Neutrophil (primary cell): ENCODE results near the gene SH2D7.

Source experiments
- H3K27ac ChIP-seq: fragments of 200-600 bp; sonication (generic); 2 replicates; pipeline ENCODE4 v1.5.1; 2016; ENCODE audit warnings: mild to moderate bottlenecking, moderate library complexity
- H3K27me3 ChIP-seq: fragments of 200-600 bp; sonication (generic); 2 replicates; pipeline ENCODE4 v1.6.0; 2016; ENCODE audit warnings: mild to moderate bottlenecking
- H3K36me3 ChIP-seq: fragments of 200-600 bp; sonication (generic); 2 replicates; pipeline ENCODE4 v1.5.1; 2017
- H3K4me1 ChIP-seq, 2 experiments: fragments of 200-600 bp in 1 of 2; sonication (generic) in 1 of 2; 1 replicate in 1 of 2; 2 replicates in 1 of 2; pipeline versions ENCODE4 v1.5.1 to v1.6.1; 2013 to 2016; ENCODE audit warnings: low read depth in 1 of 2, low read length in 1 of 2, mild to moderate bottlenecking in 1 of 2, moderate library complexity in 1 of 2; ENCODE audit not compliant: control insufficient read depth in 1 of 2, insufficient read depth in 1 of 2
- H3K4me3 ChIP-seq, 2 experiments: fragments of 200-600 bp in 1 of 2; sonication (generic) in 1 of 2; 1 replicate in 1 of 2; 2 replicates in 1 of 2; pipeline ENCODE4 v1.5.1; 2013 to 2016; ENCODE audit warnings: low read depth in 1 of 2, low read length in 1 of 2, mild to moderate bottlenecking in 1 of 2, moderate library complexity in 1 of 2
- H3K9me3 ChIP-seq: fragments of 200-600 bp; sonication (generic); 2 replicates; pipeline ENCODE4 v1.5.1; 2016
- CTCF ChIP-seq: fragments of 200-600 bp; sonication (generic); IDR thresholded peaks from 2 replicates; pipeline ENCODE4 v1.5.1; 2016; ENCODE audit warnings: antibody characterized with exemption

The SH2D7 gene

GRCh38 chr15:78065973-78066946 lies 26.1 kb upstream of the SH2D7 start:
- Histone ChIP-seq H3K27ac (peak overlapping the region; percentile 85), H3K9me3 (no peaks in the 10 kb centered on the region), H3K27me3 (no peaks in the 10 kb centered on the region), H3K36me3 (no peaks in the 10 kb centered on the region), H3K4me3 (no peak overlapping the region), H3K4me1 (peaks cover 96 to 98% of the 10 kb centered on the region in 2 experiments)
- no peak for TF ChIP-seq CTCF

GRCh38 chr15:78067328-78068228 lies 24.8 kb upstream of the SH2D7 start:
- Histone ChIP-seq H3K27me3 (no peaks in the 10 kb centered on the region), H3K27ac (peak overlapping the region; percentile 85), H3K4me3 (no peak overlapping the region), H3K4me1 (peaks cover 99 to 100% of the 10 kb centered on the region in 2 experiments), H3K36me3 (no peaks in the 10 kb centered on the region), H3K9me3 (no peaks in the 10 kb centered on the region)
- TF ChIP-seq CTCF: no peak

GRCh38 chr15:78069052-78069414 lies 23.3 kb upstream of the SH2D7 start:
- peak overlapping the region; percentile 28 to 35 for H3K4me3 ChIP-seq
- peak overlapping the region; percentile 85 for H3K27ac ChIP-seq
- no peaks in the 10 kb centered on the region for H3K9me3 ChIP-seq
- peaks cover 95 to 99% of the 10 kb centered on the region in 2 experiments for H3K4me1 ChIP-seq
- TF ChIP-seq CTCF: no peak
- no peaks in the 10 kb centered on the region for H3K36me3 ChIP-seq
- H3K27me3 ChIP-seq: no peaks in the 10 kb centered on the region

- H3K4me1 ChIP-seq: peaks cover 92 to 99% of the 10 kb centered on the region in 2 experiments
- peak overlapping the region; percentile 28 to 35 for H3K4me3 ChIP-seq
Measured at GRCh38 chr15:78069462-78070029, 22.8 kb upstream of the SH2D7 start.

More at GRCh38 chr15:78069462-78070029, 22.8 kb upstream of the SH2D7 start:
- Histone ChIP-seq H3K36me3 (no peaks in the 10 kb centered on the region), H3K27me3 (no peaks in the 10 kb centered on the region), H3K9me3 (no peaks in the 10 kb centered on the region), H3K27ac (peak overlapping the region; percentile 85)
- no peak for TF ChIP-seq CTCF
